ENCODE measurements around the gene C6orf136. TPM values are rescaled to one million over a fixed set of nuclear protein-coding genes. Genes with fewer than 3 reads are reported as not detected.
A peak's percentile ranks its signal among the peaks of the same experiment; 100 is the strongest.

C6orf136 gene
- total RNA-seq, 4 donors from 2014 or later = 13.5 to 21.4 (median 20.7) TPM

DNA sequence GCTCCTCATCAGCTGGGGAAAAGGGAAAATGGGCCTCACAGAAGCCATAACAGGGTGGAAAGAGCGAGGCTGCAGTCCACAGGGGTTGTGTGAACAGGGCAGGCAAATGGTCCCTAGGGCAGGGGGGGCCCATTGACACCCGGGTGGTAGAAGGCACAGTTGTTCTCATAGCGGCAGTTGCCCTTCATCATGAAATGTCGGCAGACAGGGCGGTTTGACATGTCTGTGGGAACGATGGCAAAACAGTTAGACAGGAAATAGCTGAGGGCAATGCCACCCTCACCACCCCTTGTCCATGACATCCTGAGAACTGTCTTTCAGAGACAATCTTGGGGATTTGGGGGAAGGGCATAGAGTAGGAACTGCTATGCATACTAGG is 45.5 kb upstream of the C6orf136 start:
- 55 to 68% methylated on average over 6 of the region's 6 CpGs for WGBS, 2 donors
- TF ChIP-seq EP300 (IDR thresholded peaks at IDR 0.05) = no peak
- H3K4me3 ChIP-seq = no peak overlapping the region
- H3K4me1 ChIP-seq = no peaks in the 10 kb centered on the region
- peaks cover 12 to 73% (median 49%) of the 10 kb centered on the region in 3 donors for H3K36me3 ChIP-seq
- no peak overlapping the region for H3K27ac ChIP-seq
- no peak for DNase-seq (ENCODE audit: low spot score in 2 of 2)
- H3K9me3 ChIP-seq = no peaks in the 10 kb centered on the region
- no peaks in the 10 kb centered on the region for H3K27me3 ChIP-seq

DNA sequence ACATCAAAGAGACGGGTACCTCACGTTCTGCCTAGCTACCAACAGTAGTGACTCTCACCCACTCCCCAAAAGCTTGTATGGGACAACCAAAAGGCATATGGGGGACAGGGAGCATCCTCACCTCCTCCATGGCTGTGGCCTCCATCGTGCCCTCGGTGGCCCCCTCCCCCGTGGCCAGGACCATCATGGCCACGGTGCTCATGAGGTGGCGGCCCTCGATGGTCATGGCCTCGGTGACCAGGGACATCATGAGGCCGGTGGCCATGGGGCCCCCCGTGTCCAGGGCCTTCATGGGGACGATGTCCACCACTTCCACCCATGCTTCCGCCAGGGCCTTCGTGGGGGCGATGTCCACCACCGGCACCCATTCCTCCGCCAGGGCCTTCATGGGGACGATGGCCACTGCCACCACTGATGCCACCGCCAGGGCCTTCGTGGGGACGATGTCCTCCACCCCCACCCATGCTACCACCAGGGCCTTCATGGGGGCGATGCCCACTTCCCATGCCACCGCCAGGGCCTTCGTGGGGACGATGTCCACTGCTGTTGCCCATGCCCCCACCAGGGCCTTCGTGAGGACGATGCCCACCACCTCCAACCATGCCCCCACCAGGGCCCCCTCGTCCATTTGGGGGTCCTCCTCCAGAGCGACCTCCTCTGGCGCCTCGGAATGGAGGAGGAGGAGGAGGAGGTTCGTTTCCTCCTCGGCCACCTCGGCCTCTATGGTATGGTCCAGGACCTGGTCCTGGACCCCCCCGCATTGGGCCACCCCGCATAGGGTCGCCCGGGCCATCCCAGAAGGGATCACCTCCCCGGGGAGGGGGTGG is 44.9 kb upstream of the C6orf136 start:
- no peak overlapping the region for H3K4me3 ChIP-seq
- H3K27ac ChIP-seq = no peak overlapping the region
- TF ChIP-seq, protein P1, sequence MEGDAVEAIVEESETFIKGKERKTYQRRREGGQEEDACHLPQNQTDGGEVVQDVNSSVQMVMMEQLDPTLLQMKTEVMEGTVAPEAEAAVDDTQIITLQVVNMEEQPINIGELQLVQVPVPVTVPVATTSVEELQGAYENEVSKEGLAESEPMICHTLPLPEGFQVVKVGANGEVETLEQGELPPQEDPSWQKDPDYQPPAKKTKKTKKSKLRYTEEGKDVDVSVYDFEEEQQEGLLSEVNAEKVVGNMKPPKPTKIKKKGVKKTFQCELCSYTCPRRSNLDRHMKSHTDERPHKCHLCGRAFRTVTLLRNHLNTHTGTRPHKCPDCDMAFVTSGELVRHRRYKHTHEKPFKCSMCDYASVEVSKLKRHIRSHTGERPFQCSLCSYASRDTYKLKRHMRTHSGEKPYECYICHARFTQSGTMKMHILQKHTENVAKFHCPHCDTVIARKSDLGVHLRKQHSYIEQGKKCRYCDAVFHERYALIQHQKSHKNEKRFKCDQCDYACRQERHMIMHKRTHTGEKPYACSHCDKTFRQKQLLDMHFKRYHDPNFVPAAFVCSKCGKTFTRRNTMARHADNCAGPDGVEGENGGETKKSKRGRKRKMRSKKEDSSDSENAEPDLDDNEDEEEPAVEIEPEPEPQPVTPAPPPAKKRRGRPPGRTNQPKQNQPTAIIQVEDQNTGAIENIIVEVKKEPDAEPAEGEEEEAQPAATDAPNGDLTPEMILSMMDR (IDR thresholded peaks at IDR 0.05) = no peak
- TF ChIP-seq EP300 (IDR thresholded peaks at IDR 0.05) (no peak), POLR2A (IDR thresholded peaks at IDR 0.05) (no peak)
- H3K36me3 ChIP-seq = peaks cover 12 to 77% (median 50%) of the 10 kb centered on the region in 3 donors
- DNase-seq (ENCODE audit: low spot score in 2 of 2) = no peak
- no peaks in the 10 kb centered on the region for H3K9me3 ChIP-seq
- no peaks in the 10 kb centered on the region for H3K27me3 ChIP-seq
- WGBS, 2 donors = 93% methylated on average over 33 to 34 of the region's 39 CpGs
- no peaks in the 10 kb centered on the region for H3K4me1 ChIP-seq

GRCh38 chr6:30603961-30604360 is 43.0 kb upstream of the C6orf136 start:
- Histone ChIP-seq H3K9me3 (no peaks in the 10 kb centered on the region), H3K4me1 (peaks cover 0 to 4% (median under 1%) of the 10 kb centered on the region in 4 donors), H3K27me3 (no peaks in the 10 kb centered on the region), H3K4me3 (no peak overlapping the region), H3K27ac (no peak overlapping the region), H3K36me3 (peaks cover 12 to 96% (median 50%) of the 10 kb centered on the region in 3 donors)
- WGBS, 2 donors = 92 to 94% methylated on average over 13 of the region's 13 CpGs
- no peak for DNase-seq (ENCODE audit: low spot score in 2 of 2)
- TF ChIP-seq EP300 (IDR thresholded peaks at IDR 0.05) = no peak
- TF ChIP-seq POLR2A (IDR thresholded peaks at IDR 0.05) = no peak
- TF ChIP-seq, protein P1 (IDR thresholded peaks at IDR 0.05) = no peak

DNA sequence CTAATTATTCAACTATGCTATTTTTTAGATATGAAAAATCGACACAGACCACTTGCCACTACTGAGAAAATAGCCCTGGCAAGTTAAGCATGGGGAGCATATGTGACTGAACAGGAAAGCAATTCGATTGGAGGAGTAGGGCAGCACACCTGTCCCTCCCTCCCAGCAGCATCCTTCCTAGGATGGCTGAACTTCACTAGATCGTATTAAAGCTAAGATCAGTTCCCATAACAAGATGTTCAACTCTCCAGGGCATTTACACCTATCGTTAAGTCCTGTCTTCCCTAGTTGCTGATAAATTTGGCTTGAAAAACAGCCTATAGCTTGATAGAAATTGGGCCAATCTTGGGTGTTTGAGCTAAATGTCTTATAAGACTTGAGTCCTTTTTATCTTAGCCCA is 36.9 kb upstream of the C6orf136 start:
- Histone ChIP-seq H3K4me1 (peaks cover 0 to 60% (median 39%) of the 10 kb centered on the region in 4 donors), H3K27ac (peak overlapping the region in 2 of 4 donors; percentile 9 to 100), H3K27me3 (no peaks in the 10 kb centered on the region), H3K9me3 (no peaks in the 10 kb centered on the region), H3K36me3 (peaks cover 0 to 45% (median 12%) of the 10 kb centered on the region in 3 donors), H3K4me3 (no peak overlapping the region)
- WGBS, 2 donors = 78 to 80% methylated on average over 4 of the region's 4 CpGs
- TF ChIP-seq, protein P1 (IDR thresholded peaks at IDR 0.05) = no peak
- TF ChIP-seq POLR2A (IDR thresholded peaks at IDR 0.05) (no peak), EP300 (IDR thresholded peaks at IDR 0.05) (no peak)
- DNase-seq (ENCODE audit: low spot score in 2 of 2) = no peak

GRCh38 chr6:30611150-30611855 is 35.6 kb upstream of the C6orf136 start:
- peaks cover 2 to 38% (median 2%) of the 10 kb centered on the region in 3 donors for H3K36me3 ChIP-seq
- peak overlapping the region in 2 of 4 donors; percentile 57 to 100 for H3K27ac ChIP-seq
- DNase-seq (ENCODE audit: low spot score in 2 of 2) = no peak
- no peaks in the 10 kb centered on the region for H3K9me3 ChIP-seq
- 65 to 69% methylated on average over 9 of the region's 9 CpGs for WGBS, 2 donors
- no peak overlapping the region for H3K4me3 ChIP-seq
- peaks cover 0 to 60% (median 39%) of the 10 kb centered on the region in 4 donors for H3K4me1 ChIP-seq
- no peaks in the 10 kb centered on the region for H3K27me3 ChIP-seq
- TF ChIP-seq POLR2A (IDR thresholded peaks at IDR 0.05) (no peak), EP300 (IDR thresholded peaks at IDR 0.05) (no peak)
- TF ChIP-seq, protein P1 (IDR thresholded peaks at IDR 0.05) = no peak

Data from tibial nerve (tissue), 4 donors.